A549 (cell line): ENCODE measurements around the gene ARID1B.

Experiments used
- EP300 ChIP-seq, 2 experiments: fragments of >200 bp; sonication (Bioruptor Twin); formaldehyde crosslinking; IDR thresholded peaks; 2 replicates in 1 of 2; 3 replicates in 1 of 2; pipeline ENCODE4 v1.6.1; 2016 to 2017
- HEYL ChIP-seq: fragments of 250-450 bp; sonication (Bioruptor Pico); IDR thresholded peaks from 2 replicates; pipeline ENCODE4 v1.8.0; 2021; ENCODE audit warnings: mild to moderate bottlenecking, moderate library complexity
- MYC ChIP-seq: IDR thresholded peaks from 2 replicates; pipeline ENCODE4 v1.6.1; 2012; ENCODE audit warnings: mild to moderate bottlenecking, inconsistent platforms, low read length, improper control_type of control experiment, borderline replicate concordance
- POLR2A ChIP-seq: IDR thresholded peaks from 2 replicates; pipeline ENCODE4 v1.6.1; 2012; ENCODE audit warnings: mild to moderate bottlenecking, low read length
- TF ChIP-seq, protein P1 (sequence below): fragments of >200 bp; sonication (Bioruptor Twin); formaldehyde crosslinking; IDR thresholded peaks from 3 replicates; pipeline ENCODE4 v1.5.1; 2016

- TF ChIP-seq HEYL (CRISPR knock-in tag) (no peak), MYC (no peak), EP300 (IDR thresholded peaks at IDR 0.05) (no peak), POLR2A (no peak)
- TF ChIP-seq, protein P1, sequence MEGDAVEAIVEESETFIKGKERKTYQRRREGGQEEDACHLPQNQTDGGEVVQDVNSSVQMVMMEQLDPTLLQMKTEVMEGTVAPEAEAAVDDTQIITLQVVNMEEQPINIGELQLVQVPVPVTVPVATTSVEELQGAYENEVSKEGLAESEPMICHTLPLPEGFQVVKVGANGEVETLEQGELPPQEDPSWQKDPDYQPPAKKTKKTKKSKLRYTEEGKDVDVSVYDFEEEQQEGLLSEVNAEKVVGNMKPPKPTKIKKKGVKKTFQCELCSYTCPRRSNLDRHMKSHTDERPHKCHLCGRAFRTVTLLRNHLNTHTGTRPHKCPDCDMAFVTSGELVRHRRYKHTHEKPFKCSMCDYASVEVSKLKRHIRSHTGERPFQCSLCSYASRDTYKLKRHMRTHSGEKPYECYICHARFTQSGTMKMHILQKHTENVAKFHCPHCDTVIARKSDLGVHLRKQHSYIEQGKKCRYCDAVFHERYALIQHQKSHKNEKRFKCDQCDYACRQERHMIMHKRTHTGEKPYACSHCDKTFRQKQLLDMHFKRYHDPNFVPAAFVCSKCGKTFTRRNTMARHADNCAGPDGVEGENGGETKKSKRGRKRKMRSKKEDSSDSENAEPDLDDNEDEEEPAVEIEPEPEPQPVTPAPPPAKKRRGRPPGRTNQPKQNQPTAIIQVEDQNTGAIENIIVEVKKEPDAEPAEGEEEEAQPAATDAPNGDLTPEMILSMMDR: no peak
These were observed 319.3 kb downstream of the ARID1B start for GRCh38 chr6:157096522-157096921.
